ENCODE data around the gene APIP.
A peak's percentile ranks its signal among the peaks of the same experiment; 100 is the strongest.

APIP gene, protein sequence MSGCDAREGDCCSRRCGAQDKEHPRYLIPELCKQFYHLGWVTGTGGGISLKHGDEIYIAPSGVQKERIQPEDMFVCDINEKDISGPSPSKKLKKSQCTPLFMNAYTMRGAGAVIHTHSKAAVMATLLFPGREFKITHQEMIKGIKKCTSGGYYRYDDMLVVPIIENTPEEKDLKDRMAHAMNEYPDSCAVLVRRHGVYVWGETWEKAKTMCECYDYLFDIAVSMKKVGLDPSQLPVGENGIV

DNA sequence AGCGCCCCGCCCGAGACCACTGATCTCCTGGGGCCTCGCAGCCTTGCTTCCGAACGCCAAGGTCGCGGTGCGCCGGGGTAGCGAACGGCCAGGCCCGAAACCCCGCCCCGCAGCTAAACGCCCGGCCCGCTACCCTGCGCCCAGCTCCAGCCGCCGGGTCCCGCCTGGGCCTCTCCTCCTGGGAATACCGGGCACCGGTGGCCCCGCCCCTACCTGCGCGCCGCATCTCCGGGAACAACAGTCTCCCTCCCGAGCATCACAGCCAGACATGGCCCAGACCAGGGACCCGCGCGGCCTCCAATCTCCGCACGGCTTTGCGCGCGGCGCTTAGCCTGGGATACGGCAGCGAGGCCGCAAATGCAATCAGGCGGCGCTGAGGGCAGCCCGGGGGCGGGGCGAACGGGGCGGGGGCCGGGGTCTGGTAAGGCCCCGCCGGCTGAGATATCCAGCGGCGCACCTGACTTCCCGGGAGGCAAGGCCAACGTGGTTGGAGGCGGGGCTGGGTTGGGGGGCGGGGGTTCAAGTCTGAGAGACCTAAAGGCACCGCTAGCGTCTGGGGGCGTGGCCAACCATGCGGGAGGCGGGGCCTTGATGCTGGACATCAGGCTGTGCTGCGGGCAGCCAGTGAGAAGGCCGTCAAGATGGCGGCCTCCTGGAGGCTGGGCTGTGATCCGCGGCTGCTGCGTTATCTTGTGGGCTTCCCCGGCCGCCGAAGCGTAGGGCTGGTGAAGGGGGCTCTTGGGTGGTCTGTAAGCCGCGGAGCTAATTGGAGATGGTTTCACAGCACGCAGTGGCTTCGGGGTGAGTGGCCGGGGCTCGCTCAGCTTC, at the start of gene APIP, which contains the start of gene PDHX:
Gene APIP, minus strand, starts transcription at position 365 of the 828 bp plus-strand sequence. Its CDS starts 95 bp downstream, at position 270.
Gene PDHX, plus strand, starts transcription at position 604 of the 828 bp plus-strand sequence. Its CDS starts 38 bp downstream, at position 642.
- DNase-seq: peak; percentile 99 to 100

DNA sequence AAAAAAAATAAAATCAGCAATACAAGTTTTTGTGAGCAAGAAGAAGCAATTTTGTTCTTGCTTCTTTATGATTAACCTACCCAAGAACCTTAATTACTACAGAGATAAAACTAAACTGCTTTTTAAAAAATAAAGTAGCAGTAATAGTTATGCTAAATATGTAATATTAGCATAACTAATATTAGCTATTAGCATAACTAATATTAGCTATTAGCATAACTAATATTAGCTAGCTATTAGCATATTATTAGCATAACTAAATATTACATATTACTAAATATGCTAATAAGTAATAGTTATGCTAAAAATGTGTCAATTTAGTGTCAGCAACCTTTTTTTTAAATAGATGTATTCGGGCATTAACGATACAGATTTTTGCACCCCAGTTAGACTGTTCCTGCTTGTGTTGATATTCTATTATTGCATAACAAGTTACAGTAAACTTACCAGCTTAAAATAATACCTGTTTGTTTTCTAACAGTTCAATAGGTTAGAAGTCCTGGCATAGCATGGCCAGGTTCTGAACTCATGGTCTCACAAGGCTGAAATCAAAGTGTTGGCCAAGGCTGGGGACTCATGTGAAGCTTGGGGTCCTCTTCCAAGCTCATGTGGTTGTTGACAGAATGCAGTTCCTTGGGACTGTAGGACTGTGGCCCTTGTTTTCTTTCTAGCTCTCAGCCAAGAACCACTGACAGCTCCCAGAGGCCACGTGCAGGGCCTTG, 48.6 kb upstream of the APIP start:
- DNase-seq: no peak

DNA sequence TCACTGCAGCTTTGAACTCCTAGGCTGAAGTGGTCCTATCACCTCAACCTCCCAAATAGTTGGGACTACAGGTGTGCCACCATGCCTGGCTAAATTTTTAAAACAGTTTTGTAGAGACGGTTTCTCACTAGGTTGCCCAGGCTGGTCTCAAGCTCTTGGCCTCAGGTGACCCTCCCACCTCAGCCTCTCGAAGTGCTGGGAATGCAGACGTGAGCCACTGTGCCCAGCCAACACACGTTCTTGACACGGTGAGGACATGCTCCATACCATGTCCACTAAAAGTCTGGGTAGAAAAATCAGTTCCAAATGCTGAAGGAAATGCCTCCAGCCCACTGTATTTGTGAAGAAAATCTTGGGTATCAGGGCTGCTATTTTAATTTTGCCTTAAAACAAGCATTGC, 47.2 kb upstream of the APIP start:
- DNase-seq: no peak

DNA sequence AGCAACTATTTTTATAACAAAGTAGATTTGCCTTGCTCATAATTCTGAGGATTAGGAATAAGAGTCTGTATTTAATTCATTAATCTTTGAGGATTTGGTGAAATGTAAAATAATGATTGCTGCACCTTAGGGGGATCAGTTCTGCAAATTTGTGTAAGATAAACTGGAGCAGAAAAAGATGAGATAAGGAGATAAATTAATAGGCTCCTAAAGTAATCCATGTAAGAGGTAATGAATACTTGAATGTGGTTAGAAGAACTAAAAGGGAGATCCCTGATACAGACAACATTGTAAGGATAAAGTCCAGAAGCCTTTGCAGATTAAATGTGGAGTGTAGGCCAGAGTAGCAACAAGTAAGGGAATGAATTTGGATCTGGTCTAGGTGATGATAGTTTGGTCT, 45.9 kb upstream of the APIP start:
- DNase-seq: no peak

DNA sequence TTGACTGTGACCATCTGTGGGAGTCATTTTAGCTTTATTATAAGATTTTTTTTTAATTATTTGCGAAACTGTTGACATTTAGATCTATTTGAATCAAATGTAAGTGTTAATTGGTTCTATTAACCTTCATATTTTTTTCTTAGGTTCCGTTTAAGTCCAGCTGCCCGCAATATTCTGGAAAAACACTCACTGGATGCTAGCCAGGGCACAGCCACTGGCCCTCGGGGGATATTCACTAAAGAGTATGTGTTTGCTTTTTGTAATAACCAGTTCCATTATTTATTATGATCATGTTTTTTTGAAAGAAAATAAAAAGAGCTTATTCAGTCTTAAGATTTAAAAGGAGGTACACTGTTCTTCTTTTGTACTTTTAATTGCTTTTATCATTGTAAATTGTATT, 44.1 kb upstream of the APIP start:
- no peak for DNase-seq

DNA sequence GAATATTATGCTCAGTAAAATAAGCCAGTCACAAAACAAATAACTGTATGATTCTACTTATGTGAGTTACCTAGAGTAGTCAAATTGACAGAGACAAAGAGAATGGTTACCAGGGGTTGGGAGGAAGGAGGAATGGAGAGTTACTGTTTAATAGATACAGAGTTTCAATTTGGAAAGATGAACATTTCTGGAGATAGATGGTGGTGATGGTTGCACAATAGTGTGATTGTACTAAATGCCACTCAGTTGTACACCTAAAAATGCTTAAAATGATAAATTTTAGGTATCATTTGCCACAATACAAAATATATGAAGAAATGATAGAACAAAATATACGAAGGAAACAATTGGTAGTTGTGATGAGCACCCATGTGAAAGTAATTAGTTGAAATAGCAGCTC, 43.6 kb upstream of the APIP start:
- no peak for DNase-seq

DNA sequence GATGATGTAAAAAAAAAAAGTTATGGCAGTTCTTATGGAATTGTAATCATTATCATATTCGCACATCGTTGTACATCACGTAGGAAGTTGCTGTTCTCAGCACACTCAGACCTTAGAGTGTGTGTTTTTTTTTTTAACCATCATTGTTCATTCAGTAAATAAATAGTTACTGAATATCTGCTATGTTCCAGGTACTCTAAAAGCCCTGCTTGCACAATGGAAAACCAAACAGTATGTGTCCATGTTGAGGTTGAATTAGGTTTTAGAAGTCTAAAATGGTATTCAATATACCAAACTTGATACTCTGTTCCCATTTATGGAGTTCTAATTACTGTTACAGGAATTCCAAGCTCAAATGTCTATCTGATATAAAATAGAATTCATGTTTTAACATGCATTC, 41.4 kb upstream of the APIP start:
- no peak for DNase-seq

DNA sequence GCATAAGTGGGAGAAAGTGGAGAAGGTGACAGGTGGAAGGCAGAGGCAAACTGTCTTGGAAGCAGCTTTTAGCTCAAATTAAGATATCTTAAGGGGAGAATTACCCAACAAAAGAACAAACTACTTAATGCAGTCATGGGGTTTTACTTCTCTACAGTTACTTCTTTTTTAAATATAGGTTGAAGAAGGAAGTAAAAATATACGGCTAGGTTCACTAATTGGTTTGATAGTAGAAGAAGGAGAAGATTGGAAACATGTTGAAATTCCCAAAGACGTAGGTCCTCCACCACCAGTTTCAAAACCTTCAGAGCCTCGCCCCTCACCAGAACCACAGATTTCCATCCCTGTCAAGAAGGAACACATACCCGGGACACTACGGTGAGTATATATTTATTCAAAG, 41.0 kb upstream of the APIP start:
- no peak for DNase-seq

DNA sequence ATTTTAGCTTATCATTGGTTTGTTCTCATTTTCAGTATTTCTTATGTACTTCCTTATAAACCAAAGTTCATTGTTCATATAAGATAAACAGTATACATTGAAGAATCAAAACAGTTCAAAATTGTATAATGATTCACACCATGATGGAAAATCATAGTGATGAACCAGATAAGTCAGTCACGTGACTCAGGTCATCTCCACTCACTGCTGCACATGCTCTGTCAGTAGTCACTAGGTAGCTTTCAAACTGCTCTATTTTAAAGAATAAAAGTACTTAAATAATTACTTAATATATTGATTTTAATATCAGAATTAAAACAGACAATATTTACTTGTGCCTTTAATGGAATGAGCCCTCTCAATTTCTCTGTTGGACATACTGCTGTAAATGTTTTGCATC, 37.8 kb upstream of the APIP start:
- no peak for DNase-seq

DNA sequence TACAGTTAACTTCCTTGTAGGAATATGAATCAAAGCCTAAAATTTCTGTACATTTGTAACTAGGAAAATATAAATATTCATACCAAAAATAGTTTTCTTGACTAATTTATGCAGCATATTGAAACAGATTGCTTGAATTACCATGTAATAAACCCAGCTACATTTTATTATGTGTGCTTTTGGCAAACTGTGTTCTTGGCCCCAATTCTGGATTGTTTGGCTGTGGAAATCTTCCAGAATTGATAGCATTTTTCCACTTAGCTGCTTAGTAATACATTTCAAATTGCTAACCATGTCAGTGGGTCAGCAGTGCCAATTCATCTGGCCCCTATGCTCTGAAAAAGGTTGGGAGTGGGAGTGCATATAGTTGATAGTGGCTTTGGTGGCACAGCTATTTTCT, 32.5 kb upstream of the APIP start:
- no peak for DNase-seq

DNA sequence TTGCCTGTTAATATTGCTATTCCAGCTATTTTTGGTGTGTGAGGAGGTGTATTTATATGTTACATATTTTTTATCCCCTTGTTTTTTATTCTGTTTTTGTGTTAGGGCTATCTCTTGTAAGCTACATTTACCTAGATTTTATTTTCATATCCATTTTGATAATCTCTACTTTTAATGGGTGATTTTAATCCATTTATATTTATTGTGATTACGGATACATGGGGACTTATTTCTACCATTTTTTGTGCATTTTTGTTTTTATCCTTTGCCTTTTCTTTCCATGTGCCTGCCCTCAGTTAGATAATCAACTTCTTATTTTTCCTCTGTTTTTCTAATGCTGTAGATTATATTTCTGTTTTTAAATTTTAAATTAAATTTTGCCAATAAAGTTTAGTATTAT, 28.5 kb upstream of the APIP start:
- no peak for DNase-seq

DNA sequence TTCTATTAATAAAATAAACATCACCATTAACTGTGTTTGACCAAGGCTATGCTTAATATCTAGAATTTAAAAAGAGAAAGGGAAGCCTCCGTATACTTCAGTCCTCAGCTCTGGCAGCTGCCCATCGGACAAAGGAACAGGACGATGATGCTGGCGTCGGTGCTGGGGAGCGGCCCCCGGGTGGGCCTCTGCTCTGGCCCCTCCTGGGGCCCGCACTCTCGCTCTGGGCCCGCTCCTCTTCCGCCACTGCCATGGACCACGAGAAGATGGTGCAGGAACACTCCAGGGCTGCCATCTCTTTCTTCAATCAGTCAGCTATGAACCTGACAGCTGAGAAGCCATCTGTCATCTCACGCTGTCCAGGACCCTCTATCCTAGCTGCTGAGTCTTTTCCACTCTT, 25.5 kb upstream of the APIP start:
- no peak for DNase-seq

DNA sequence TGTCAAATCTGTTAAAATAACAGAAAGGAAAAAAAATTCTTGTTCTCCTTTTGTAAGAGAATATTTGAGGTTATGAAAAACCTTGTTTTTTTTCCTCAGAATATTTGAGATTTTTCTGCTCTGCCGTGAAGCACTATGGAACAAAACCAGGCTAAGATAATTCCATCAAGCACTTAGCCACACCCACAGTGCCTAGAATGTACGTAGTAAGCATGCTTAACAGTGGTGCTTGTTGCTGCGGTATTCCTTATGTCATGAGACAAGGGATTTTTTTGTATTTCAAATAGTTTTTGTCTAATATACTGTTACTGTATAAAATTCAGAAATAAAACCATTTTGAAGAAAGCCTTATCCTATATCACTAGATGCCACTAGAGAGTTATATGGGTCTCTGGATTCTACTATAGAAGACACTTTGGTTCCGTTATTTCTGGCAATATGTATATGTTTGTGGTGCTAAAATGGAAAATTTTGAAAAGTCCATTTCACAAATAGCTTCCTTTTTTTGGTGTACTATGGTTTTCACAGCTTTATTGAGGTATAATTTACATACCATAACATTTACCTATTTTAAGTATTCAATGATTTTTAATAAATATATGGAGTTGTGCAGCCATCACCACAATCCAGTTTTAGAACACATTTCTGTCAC, 24.0 kb upstream of the APIP start:
- no peak for DNase-seq

DNA sequence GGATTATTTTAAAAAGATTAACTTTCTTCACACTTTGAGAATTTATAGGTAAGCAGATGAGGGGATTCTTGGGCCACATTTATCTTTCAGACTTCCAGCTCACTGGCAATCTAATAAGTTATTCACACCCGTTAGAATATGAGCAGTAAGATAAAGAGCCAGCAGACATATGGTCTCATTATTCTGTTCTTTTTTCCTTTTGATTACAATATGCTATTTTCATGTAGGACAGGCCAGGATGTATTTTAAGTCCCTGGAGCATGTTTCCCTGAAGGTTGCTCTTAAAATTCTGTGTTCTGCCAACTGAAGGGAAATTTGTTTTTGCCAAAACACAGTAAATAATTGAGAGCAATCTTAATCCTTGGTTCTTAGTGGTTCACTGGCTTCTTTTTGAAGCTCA, 22.4 kb upstream of the APIP start:
- no peak for DNase-seq

DNA sequence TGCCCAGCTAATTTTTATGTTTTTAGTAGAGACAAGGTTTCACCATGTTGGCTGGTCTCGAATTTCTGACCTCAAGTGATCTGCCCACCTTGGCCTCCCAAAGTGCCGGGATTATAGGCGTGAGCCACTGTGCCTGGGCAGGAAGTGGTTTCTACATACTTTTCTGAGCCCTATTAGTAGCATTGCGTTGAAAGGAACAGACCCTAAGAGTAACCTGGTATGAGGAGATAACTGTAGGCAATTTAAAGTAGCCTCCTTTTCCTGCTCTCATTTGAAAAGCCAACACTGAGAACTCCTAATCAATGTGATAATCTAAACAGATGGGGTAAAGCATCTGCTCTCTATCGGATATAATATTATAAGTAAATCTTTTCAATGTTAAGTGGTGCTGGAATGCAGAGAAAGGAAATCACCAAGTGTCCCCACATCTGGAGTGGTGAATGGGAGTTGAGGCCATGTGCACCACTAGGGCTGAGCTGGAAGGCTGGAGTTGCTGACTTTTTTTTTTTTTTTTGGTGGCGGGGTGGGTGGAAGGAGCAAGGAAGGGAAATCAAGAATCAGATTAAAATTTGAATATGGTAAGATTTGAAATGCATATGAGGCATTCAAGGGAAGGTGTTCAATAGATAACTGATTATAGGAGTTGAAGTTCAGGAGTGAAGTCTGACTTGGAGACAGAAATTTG, 20.9 kb upstream of the APIP start:
- DNase-seq: no peak

DNA sequence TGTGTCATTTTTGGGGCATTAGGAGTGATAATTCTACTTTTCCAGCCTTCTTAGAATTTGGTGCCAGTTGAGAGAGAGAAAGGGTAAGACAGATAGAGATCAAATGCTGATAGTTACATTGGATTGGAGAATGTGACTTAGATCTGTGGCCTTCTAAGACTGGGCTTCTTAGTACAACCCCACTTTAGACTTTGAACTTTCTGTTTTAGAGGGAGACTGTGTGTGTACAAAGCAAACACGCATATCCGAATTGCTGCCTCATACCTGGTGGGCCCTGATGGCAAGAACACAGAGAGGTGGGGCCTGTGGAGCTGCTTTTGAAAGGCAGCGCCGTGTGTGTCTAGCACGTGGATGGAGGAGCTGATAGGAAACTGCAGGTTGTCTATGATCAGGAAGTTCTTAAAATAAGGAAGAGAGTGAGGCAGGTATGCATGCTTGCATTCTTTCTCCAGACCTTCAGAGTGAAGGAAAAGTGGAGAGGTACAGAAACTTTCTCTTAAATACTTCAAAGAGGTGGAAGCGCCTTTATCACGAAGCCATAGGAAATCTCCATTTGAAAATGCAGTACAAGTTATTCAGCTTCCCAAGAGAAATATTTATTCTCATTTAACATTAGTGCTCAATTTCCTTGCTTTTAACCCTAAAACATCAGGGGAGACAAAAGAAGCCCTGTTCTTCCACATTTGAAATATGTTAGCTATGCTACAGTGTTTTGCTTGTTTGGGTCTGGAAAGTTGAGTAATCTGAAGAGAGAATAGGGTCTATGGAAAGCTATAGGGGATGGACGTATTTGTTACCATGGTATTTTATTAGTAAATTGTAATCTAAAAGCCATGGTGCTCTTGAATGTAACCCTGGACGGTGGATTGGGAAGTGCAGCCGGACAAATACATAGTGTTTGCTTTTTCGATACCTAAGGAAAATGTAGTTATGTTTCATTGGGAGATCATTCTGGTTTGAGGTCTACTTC, 13.9 kb upstream of the APIP start:
- DNase-seq: no peak

DNA sequence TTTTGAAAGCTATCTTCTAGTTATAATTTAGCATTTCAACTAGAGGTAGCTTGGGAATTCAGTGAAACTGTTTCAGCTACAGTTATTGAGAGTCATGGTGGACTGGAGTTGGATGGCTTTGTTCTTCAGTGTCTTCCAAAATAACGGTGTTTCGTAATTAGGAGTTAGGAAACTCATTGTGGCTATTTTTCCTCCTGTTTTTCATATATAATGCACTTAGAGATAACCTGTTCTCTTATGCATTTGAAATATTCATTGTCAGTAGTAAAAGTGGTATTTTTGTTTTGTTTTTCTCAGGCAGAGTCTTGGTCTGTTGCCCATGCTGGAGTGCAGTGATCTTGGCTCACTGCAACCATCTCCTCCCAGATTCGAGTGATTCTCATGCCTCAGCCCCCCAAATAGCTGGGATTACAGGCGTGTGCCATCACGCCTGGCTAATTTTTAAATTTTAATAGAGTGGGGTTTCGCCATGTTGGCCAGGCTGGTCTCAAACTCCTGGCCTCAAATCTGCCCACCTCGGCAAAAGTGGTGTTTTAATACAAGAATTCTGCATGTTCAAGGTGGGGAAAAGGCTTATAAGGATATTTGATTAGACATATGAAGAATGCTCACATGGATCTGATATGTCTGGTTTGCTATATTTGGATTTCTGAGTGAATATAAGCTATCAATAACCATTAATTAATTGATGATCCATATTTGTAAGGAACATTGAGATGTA, 12.9 kb upstream of the APIP start:
- no peak for DNase-seq

DNA sequence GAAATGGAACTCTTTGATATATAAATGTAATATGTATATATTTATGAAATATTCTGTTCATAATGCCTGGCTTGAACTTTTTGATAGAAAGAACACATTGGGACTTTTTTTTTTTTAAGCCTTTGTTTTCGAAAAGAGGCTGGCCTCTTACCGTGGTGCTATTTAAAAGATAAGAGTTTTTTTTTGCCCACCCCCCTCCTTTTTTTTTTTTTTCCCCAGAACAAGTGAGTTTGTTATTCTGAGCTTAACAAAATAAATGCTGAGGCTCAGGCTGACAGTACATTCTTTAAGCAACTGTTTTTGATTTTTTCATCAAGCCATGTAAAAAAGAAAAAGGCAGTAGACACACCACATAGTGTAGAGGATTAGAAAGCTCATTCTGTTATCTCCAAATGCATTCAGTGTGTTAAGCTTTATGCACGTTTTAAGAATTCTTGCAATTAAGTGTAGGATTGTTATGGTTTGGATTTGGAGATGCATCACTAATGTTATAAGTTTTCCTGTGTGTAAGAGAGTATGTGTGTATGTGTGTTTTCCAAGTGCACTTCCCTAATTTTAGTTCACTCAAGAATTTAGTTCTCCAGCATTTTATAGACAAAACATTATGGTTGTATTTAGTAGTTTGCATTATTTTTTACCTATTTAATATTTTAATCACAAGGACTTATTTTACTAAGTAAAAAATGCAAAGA, 12.2 kb upstream of the APIP start:
- DNase-seq: no peak

DNA sequence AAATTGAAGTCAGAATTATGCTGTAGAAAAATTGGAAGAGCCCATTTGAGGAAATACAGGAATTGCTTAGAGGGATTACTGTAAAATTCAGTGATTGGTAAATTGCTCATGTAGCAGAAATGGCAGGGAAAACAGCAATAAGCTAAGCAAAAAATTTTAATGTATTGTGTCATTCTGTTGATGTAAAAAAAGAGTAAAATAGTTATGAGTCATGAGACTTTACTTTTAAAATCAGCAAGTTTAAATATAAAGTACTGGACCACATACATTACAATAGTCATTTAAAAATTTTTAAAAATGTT, 10.6 kb upstream of the APIP start:
- no peak for DNase-seq

DNA sequence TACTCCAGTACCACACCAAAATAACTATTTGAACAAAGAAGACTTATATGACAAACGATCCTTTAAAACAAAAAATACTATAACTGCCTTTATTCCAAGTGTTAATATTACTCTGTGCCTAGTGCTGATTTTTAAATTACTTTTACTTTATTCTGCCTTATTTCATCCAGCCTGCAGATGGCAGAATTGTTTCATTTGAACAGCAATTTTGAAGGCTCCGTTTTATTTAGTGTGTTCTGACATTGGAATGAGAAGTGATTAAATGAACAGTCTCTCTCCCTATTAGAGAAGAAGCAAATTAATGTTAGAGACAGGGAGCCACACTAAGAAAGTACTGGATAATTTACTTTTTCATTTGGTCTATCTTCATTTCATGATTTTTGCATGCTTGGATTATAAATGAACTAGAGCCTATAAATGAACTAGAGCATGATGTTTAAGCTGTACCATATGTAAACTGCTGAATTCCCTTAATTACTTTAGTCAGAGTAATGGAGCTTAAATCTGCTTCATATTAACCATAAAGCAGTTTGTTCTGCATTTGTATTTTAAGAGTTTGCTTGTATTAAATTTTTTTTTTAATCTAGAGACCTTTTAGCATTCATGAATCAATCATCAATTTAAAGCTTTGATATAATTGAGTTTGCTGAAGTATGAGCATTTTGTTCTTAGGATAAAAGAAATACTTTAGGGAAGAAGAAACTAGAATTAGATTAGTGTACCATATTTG, 10.1 kb upstream of the APIP start:
- no peak for DNase-seq
